ENCODE data around the gene SSTR5.

GRCh38 chr16:1094601-1095449, 22.3 kb downstream of the SSTR5 start:
- TF ChIP-seq CTCF (IDR thresholded peaks at IDR 0.05; ENCODE audit: poor library complexity): no peak
- TF ChIP-seq EZH2 (IDR thresholded peaks at IDR 0.05; ENCODE audit: borderline replicate concordance): no peak

Measured in hepatocyte (in vitro differentiated cells).